ENCODE results near the gene POMGNT1.

- TF ChIP-seq CTCF (conservative IDR thresholded peaks at IDR 0.05) (no peak), ZFX (IDR thresholded peaks at IDR 0.05) (no peak)
Measured at GRCh38 chr1:46236882-46237281, 38.6 kb upstream of the POMGNT1 start.
